CD4-positive, alpha-beta T cell treated with Interleukin-21 for 1 hour (primary cell): ENCODE measurements around the gene PTPRN2.

Experiments
- DNase-seq: peaks from one replicate; pipeline ENCODE4 v3.0.0-alpha.2; 2020

Gene PTPRN2

DNA sequence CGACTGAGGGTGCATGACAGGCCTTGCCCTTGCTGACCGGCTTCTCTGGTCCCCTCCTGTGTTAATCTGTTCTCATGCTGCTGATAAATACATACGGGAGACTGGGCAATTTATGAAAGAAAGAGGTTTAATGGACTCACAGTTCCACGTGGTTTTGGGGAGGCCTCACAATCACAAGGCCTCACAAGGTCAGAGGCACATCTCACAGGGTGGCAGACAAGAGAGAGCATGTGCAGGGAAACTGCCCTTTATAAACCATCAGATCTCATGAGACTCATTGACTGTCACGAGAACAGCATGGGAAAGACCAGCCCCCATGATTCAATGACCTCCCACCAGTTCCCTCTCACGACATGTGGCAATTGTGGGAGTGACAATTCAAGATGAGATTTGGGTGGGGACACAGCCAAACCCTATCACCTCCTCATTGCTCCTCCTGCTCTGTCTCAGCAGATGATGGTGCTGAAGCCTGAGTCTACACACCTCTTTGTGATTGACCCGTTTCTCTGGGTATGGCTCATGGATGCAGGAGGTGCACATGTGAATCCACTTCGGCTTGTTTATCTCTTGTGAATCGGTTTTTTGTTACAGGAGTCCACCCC, 703.1 kb downstream of the PTPRN2 start:
- DNase-seq: no peak

DNA sequence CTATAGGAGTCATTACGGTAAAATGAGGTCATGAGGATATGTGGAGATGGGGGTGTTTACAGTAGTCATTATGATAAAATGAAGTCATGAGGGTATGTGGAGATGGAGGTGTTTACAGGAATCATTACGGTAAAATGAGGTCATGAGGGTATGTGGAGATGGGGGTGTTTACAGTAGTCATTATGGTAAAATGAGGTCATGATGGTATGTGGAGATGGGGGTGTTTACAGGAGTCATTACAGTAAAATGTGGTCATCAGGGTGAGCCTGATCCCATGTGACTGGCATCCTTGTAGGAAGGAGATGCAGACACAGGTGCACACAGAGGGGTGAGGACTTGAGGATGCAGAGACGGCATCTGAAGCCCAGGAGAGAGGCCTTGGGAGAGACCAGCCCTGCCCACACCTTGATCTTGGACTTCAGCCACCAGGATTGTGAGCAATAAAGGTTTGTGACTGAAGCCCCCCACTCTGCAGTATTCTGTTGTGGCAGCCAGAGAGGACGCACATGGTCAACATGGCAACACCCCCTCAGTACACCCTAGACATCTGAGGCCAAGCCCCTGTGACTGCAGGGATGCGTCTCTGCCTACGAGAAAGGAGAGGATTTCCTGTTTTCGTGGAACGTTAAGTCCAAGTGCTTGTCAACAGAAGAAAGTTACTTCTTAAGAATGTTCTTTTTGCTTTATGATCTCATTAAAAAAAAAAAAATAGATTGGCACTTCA, 706.4 kb downstream of the PTPRN2 start:
- no peak for DNase-seq

DNA sequence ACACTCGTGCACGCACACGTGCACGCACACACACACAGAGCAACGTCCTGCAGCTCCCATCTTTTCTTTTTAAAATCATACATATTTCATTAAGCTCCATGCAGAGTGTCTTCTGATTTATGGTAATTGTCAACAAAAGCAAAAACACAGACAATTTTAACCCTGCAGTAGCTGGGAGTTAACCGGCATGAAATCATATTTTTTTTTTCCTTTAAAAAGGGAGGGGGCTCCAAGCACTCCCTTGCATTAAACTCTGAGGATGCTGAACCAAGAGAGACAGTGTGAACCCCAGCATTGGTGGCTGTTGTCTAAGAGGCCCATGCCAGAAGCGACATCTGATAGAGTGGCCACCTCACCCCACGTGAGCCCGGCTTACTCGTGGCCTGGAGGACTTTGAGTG, 708.2 kb downstream of the PTPRN2 start:
- DNase-seq: no peak

DNA sequence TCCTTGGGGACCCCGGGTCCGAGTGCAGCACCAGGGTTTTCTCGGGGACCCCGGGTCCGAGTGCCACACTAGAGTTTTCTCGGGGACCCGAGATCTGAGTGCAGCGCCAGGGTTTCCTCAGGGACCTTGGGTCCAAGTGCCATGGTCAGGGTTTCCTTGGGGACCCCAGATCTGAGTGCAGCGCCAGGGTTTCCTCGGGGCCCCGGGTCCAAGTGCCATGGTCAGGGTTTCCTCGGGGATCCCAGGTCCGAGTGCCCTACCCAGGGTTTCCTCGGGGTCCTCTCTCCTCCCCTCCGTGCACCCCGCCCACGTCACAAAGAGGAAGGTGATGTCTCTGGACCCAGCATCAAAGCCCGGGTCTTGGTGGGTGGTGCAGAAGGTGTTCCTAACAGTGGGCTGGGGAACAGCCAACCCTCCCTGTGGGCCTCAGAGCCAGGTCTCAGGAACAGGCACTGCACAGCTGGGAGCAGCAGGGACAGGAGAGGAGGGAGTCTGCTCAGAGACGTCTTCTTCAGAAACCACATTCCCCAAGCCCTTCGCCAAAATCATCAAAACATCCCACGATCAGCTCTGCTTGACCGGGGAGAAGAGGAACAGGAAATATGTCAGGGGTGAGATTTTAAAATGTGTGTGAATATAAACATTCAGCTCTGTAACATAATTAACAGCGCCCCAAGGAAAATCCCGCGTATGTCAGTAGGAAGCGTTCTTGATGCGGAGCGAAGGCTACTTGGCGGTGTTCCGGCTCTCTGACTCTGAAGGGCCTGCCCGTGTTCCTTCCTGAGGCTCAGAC, 710.1 kb downstream of the PTPRN2 start:
- DNase-seq: no peak

DNA sequence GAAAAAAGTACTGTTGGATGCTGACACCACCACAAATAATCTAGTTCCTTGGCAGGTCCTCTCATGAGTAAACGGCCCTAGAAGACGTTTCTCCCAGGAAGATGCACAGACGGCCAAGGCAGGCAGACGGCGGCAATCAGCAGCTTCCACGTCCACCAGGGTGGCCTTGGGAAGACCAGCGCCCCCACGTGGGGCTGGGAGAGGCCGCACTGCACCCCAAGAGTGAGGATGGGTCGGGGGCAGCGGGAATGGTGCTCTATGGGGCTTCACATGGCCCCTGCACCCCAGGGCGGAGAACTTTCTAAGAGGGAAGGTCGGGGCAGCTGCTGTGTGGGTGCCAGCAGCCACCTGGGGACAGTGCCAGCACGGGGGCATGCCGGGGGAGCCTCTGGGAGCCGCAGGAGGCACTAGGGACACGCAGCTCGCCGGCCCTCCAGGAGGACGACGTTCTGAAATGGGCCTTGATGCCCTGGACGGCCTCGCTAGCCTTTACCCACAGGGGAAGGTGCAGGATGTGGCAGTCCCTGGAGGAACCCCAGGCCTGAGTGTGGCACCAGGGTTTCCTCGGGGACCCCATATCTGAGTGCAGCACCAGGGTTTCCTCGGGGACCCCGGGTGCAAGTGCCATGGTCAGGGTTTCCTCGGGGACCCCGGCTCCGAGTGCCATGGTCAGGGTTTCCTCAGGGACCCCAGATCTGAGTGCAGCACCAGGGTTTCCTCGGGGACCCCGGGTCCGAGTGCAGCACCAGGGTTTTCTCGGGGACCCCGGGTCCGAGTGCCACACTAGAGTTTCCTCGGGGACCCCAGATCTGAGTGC, 710.9 kb downstream of the PTPRN2 start:
- DNase-seq: no peak

DNA sequence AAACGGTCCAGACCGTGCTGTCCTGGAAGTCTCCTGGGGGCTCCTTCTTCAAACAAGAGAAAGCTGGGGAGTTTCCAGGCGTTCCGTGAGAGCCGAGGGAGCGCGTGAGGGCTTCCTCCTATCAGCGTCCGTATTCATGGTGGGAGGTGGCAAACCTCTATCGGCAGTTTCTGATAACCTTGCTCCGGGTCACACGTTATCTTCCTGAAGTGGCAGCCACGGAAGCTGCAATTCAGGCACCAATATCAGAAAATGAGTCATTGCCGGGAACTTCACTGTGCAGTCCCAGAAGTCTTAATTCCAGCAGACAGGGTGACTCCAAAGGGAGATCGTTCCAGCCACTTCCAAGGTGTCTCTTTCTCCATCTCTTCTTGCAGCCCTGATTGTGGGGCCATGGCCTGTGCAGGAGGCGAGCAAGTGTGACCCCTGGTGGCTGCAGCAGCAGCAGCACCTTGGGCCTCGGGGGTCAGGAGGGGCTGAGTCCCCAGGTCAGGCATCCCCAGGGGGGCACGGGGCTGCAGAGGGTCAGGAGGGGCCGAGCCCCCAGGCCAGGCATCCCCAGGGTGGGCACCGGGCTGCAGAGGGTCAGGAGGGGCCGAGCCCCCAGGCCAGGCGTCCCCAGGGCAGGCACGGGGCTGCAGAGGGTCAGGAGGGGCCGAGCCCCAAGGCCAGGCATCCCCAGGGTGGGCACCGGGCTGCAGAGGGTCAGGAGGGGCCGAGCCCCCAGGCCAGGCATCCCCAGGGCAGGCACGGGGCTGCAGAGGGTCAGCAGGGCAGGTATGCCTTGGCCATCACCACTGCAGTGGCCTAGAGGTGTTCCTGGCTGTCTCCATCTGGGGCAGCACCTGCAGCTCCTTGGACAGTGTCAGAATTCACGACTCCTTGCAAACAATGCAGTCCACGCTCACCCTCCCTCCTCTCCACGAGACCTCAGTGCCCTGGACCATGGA, 712.1 kb downstream of the PTPRN2 start:
- DNase-seq: peak; percentile 41

DNA sequence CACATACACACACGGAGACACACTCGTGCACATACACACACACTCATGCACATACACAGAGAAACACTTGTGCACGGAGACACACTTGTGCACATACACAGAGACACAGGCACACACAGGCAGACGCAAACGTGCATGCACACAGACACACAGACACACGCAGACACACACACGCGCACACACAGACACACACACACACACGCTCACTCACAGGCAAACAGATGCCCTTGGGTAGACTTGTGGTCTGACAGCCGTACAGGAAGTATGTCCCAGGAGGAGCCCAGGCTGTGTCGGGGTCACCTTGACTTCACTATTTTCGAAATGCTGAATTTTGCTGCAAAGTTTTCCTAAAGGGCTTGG, 712.8 kb downstream of the PTPRN2 start:
- no peak for DNase-seq

DNA sequence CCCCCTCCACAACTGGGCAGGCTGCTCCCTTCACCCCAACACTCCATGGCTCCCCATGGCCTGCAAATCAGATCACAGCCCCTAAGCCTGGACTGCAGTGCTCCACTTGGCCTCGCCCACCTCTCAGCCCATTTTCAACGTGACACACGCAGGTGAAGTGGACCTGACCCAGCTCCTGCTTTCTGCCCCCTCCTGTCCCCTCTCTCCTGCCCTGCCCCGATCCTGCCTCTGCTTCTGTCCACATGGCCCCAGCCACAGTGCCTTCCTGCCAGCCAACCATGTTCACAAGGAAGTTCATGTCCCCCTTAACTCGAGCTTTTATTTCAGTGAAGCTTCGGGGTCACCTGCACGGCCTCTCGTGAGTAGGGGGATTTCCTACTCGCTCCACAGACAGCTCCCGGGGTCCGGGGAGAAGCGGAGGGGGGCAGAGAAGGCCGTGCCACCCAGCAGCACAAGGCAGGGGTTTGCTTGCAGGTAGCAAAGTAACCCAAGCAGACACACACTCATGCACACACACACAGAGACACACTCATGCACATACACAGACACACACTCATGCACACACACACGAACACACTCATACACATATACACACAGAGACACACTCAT, 713.3 kb downstream of the PTPRN2 start:
- no peak for DNase-seq

DNA sequence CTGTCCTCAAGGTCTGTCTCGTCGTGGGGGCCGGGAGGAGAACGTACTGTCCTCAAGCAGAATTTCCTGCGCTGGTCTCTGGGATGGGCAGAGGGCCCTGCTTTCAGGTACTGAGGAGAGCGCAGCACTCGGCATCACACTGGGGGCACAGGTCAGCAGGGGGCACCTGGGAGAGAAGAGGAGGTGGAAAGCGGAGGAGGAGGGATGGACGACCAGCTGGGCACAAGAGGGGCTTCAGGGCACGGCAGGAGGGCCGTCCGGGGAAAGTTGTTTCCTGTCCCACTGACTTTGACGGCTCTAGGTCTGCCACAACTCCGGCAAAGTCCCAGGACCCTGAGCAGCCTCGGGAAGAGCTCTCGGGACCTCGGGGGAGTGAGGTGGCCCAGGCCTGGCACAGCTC, 714.0 kb downstream of the PTPRN2 start:
- DNase-seq: no peak

DNA sequence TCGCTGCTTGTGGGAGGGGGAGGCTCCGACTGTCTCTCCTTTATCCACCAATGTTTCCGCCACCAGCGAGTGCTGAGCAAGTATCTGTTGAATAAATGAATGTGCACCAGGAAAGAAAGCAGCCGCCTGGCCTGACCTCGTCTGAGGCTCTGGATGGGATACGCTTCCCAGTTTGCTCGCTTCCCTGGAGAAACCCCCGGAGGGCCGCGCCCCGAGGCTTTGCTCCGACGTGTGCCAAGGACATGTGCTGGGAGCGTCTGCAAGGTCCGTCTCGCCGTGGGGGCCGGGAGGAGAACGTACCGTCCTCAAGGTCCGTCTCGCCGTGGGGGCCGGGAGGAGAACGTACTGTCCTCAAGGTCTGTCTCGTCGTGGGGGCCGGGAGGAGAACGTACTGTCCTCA, 714.4 kb downstream of the PTPRN2 start:
- DNase-seq: no peak

DNA sequence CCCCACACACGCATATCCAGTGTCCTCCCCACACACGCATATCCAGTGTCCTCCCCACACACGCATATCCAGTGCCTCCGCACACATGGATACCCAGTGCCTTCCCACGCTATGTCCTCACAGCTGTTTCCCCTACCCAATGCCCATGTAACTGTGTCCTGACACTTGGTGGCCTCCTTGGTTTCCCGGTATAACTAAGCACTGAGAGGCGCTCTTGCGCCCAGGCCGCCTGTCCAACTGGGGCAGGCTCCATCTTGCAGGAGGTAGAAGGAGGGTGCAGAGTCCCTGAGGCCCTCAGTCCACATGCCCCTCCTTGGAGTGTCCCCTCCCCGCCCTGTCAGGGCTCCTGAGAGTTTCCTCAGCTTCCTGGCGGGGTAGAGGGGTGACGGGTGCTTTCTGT, 715.2 kb downstream of the PTPRN2 start:
- no peak for DNase-seq

DNA sequence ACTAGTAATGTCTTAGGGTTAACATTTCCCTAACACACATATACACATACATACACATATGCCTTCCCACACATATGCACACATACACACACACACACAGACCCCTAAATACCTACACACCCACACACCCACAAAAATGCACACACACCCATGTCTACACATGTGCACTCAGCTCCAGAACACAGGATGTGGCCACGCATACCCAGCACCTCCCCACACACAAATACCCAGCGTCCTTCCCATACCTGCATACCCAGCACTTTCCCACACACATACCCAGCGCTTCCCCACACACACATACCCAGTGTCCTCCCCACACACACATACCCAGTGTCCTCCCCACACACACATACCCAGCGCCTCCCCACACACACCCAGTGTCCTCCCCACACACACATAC, 715.9 kb downstream of the PTPRN2 start:
- no peak for DNase-seq

DNA sequence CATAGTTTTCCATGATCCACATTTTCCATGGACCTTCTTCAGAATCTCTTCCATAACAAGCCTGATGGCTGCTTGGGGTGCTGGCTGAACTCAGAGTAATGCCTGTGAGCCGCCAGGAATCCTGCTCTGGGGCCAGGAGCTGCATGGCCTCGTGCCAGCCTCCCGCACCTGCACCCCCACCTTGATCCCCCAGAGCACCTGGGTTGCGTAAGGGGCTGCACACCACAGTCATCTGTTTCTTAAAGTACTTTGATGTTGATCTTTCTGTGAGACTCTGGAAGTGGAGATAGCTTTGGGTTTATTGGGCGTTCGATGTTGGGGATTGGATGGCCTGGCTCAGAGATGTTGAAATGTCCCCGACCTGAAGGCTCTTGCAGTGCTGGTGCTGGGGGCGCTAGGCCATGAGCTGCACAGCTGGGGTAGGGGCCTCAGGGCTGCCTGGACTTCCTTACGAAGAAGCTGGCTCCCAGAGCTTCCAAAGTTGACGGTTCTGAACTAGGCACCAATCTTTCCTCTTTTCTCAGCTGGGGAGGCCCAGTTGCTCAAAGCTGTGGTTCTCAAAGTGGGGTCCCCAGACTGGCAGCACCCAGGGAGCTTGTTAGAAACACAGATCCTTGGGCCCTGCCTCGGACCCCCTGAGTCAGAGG, 716.9 kb downstream of the PTPRN2 start:
- DNase-seq: no peak

DNA sequence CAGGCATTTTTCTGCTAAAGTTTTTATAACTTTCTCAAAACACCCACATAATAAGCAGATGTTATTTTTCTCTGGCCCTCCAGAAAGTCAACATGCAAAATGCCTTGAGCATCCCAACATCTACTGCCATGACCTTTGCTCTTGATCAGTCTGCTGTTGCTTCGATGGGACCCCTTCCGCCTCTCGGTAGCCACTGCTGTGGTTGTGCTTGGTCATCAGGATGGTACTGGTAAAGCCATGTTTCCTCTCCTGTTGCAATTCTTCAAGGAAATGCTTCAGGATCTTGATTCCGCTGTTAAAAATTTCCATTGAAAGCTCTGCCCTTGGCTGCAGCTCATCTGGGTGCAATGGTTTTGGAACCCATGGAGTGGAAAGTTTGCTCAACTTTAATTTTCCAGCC, 717.8 kb downstream of the PTPRN2 start:
- no peak for DNase-seq

DNA sequence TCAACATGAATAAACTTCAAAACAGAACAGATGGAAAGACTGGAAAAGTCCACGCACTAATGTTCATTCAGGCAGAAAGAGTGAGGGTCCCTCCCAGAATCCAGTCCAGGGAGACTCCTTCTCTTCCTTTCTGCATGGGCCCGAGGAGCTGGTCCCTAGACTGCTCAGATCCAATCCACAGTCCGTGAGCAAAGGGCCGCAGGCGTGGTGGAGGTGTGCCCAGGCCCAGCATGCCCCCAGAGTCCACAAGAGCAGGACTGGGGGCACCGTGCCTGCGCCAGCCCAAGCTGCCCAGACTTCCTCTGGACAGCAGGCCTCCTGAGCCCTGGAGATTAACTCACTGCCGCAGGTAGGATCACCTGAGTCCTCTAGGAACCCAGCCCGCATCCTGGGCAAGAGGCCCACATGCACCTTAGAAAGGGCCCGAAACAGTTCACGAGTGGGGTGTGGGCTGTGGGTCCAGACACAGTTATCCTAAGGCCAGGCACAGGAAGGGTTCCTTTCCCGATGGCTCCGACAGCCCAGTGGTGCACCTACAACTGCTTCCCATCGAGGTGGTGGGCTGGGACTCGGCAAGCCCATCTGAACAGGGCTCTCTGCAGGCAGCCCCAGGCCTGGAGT, 719.8 kb downstream of the PTPRN2 start:
- DNase-seq: no peak

DNA sequence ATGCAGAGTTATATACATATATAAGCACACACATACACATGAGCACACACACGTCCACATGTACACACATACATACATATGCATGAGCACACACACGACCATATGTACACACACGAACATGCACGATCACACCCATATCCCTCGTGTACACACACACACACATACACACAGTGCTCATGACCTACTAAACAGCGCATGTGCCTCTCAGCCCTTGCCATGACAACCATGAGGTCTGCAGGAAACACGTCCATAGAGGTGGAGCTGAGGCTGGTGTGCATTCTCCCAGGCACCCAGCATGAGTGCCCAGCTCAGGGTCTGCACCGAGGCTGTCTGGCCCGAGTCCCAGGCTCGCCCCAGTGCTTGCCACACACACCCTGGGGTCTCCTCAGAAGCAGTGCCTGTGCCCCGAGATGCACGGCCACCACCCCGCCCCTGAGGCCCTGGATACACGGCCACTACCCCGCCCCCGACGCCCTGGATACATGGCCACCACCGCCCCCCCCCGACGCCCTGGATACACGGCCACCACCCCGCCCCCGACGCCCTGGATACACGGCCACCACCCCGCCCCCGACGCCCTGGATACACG, 721.2 kb downstream of the PTPRN2 start:
- no peak for DNase-seq

DNA sequence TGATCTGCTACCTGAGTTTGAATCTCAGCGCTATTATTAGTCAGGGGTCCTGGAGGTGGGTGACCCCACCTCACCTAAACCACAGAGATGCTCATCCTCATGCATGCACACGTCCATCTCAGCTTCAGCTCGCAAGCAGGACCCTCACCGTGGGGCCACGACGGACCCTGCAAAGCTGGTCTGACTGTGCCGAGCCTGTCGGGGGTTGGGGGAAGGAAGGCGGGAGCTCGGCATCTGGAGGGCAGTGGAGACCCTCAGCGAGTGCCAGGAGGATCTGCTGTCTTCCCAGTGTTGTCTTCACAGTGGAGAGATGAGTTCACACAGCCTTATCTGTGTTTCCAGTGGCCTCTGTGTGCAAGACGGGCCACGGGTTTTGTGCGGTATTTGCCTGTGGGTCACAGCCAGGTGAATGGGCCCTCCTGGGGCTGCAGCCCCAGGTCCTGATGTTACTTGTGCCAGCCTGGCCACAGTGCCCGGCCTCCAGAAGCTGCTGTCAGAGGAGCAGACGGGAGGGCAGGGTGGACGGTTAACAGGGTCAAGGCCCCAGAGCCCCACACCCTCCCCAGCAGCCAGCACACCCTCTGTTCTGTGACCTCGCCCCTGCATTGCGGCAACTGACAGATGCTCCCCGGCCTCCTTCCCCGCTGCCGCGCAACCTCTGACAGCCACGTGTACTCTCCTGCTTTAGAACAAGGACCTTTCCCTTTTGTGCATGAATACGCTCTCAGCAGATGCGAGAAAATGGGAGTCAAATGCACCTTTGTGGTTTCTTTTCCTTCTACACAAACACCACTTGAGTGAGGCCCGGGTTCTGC, 722.1 kb downstream of the PTPRN2 start:
- no peak for DNase-seq

DNA sequence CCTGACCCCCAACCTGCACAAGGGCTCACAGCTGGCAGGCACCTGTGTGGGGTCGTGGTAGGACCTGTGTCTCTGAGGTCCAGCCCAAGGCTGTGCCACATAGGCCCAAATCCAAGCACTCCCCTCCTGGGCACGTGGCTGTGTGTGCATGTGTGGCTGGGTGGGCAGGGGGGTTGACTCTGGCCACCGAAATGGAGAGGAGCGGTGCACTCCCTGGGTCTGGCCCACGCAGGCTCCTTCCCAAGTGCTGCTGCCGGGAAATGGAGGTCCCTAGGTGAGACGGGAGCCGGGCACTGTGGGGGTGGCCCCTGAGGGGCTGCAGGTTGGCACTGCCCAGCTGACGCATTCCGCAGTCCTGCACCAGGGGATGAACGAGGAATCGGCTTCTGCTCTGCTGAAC, 722.7 kb downstream of the PTPRN2 start:
- no peak for DNase-seq
